HG02981 (cell line): Measurements from ENCODE around the gene NFKBIB.
"Not testable (repeated sequence)": the region's sequence is repeated elsewhere in the genome, so short reads cannot be mapped to it uniquely, and the experiment has no call there.

Experiments
- ATAC-seq: cut with Tn5 transposase; IDR thresholded peaks from one replicate; pipeline ENCODE4 v1.9.1; 2021; ENCODE audit warnings: mild to moderate bottlenecking, moderate library complexity; ENCODE audit not compliant: unreplicated experiment

Gene NFKBIB

DNA sequence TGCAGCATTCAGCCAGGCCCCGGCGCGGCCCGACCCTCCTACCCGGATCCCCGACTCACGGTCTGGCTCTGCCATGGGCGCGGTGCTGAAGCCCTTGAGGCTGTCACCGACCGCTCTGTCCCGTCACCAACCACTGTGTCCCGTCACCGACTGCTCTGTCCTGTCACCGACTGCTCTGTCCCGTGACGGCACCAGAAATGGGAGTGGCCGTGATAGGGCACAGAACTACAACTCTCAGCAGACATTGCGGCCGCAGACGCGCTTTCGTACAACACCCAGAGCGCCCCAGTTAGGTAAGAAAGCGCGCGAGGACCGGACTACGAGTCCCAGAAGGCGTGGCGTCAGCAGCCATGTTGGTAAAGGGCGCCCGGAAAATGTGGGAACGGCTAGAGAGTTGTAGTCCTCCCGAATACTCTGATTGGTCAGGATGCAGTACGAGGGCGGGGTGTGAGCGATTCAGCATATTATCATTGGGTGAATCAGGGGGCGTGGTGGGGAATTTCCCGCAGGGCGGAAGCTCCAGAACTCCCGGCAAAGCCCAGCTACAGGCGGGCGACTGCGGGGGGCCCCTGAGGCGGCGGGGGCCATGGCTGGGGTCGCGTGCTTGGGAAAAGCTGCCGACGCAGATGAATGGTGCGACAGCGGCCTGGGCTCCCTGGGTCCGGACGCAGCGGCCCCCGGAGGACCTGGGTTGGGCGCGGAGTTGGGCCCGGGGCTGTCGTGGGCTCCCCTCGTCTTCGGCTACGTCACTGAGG is at the start of gene NFKBIB, which contains the start of gene SIRT2:
Gene NFKBIB, plus strand, starts transcription at position 523 of the 755 bp plus-strand sequence. Its CDS starts 64 bp downstream, at position 587.
Gene SIRT2, minus strand, starts transcription at position 172 of the 755 bp plus-strand sequence. Its CDS starts 97 bp downstream, at position 75.
- peak; percentile 88 for ATAC-seq

DNA sequence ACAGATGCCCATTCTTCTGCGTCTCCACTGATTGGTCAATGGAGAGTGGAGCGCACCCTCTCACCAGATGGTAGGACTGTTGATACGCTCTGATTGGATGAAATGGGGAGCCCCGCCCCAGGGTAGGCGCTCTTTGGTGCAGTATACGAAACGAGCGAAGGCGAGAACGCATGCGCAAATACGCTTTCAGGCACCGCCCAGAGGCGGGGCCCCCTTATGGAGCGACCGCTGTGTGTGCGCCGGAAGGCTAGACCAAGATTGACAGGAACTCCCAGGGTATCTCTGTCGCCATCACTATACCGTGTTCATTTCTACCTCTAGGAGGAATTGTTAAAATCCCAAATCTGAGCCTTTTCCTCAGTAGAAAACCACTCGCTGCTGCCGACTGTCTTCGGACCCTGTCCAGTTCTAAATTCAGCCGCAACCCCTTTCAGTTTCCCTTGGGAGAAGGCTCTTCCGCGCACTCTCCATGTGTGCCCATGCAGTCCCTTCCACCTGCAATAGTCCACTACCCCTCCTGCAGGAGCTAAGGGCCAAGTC is 49.3 kb upstream of the NFKBIB start:
- ATAC-seq: peak; percentile 62

DNA sequence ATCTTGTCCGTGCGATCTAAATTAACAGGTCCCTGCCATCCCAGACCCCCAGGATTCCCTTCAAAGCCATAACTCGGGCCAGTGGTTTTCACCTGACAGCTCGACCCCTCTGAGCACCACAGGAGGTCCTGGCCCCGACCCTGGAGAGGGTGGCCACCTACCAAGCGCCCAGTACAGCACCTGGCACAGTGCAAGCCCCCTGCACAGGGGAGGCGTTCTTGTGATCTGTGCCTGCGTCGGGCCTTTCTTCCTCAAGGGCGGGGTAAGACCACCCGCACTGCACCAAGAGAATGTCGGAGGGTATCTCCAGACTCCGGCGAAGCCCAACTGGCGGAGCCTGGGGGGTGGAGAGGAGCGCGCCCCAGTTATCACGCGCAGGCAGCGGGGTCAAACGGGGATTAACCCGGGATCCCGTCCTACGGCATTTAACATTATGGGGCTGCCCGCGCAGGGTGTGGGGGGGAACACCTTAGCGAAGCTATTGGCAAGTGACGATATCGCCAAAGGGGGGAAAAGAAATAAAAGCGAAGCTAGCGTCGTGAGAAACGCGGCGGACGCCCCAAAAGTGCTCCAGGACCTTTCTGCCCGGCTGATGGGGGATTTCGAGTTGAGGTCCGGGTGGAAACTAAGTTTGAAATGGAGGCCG is 48.7 kb upstream of the NFKBIB start:
- ATAC-seq: no peak

- peak; percentile 22 for ATAC-seq
Measured at GRCh38 chr19:38851622-38852230, 48.0 kb upstream of the NFKBIB start.

- ATAC-seq: no peak
Measured at GRCh38 chr19:38852231-38853044, 47.3 kb upstream of the NFKBIB start.

DNA sequence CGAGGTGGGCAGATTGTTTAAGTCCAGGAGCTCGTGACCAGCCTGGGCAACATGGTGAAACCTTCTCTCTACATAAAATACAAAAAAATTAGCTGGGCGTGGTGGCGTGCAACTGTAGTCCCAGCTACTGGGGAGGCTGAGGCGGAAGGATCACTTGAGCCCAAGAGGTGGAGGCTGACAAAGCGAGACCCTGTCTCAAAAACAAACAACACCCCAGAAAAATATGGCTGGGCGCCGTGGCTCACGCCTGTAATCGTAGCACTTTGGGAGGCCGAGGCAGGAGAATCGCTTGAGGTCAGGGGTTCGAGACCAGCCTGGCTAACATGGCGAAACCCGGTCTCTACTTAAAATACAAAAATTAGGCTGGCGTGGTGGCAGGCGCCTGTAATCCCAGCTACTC is 46.6 kb upstream of the NFKBIB start:
- ATAC-seq: no peak

DNA sequence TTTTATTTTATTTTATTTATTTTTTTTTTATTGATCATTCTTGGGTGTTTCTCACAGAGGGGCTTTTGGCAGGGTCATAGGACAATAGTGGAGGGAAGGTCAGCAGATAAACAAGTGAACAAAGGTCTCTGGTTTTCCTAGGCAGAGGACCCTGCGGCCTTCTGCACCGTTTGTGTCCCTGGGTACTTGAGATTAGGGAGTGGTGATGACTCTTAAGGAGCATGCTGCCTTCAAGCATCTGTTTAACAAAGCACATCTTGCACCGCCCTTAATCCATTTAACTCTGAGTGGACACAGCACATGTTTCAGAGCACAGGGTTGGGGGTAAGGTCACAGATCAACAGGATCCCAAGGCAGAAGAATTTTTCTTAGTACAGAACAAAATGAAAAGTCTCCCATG is 44.8 kb upstream of the NFKBIB start:
- ATAC-seq: not testable (repeated sequence)

DNA sequence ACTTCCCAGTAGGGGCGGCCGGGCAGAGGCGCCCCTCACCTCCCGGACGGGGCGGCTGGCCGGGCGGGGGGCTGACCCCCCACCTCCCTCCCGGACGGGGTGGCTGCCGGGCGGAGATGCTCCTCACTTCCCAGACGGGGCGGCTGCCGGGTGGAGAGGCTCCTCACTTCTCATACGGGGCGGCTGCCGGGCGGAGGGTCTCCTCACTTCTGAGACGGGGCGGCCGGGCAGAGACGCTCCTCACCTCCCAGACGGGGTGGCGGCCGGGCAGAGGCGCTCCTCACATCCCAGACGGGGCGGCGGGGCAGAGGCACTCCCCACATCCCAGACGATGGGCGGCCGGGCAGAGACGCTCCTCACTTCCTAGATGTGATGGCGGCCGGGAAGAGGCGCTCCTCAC is 44.0 kb upstream of the NFKBIB start:
- not testable (repeated sequence) for ATAC-seq

- no peak for ATAC-seq
Measured at GRCh38 chr19:38856813-38857212, 43.0 kb upstream of the NFKBIB start.

- not testable (repeated sequence) for ATAC-seq
Measured at GRCh38 chr19:38859631-38860204, 40.1 kb upstream of the NFKBIB start.

GRCh38 chr19:38861368-38861767 is 38.4 kb upstream of the NFKBIB start:
- no peak for ATAC-seq

DNA sequence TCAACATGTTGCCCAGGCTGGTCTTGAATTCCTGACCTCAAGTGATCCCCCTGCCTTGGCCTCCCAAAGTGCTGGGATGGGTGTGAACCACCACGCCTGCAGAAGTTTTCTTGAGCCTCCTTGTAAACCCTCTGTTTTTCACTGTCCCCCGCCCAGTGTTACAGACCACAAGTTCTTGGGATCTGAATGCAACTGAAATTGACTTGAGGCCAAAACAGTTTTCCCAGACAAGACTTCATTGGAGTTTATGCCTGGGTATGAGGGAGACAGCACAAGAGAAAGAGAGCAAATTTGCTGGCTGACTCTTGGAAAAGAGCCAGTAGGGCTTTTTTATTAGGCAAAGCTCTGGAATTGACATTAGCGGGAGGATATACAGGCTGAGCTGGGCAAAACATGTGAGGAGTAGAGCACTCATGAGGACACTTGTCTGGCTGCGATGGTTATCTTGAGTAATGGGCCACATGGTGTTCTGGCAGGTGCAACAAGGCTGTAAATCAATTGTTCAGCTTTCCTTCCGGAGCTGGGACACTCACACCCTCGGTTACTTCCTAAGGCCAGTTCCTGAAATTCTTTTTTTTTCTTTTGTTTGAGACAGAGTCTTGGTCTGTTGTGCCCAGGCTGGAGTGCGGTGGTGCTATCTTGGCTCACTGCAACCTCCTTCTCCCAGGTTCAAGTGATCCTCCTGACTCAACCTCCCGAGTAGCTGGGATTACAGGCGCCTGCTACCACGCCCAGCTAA is 37.3 kb upstream of the NFKBIB start:
- ATAC-seq: no peak

GRCh38 chr19:38867171-38867780 is 32.5 kb upstream of the NFKBIB start:
- no peak for ATAC-seq

- no peak for ATAC-seq
Measured at GRCh38 chr19:38868551-38868950, 31.2 kb upstream of the NFKBIB start.

DNA sequence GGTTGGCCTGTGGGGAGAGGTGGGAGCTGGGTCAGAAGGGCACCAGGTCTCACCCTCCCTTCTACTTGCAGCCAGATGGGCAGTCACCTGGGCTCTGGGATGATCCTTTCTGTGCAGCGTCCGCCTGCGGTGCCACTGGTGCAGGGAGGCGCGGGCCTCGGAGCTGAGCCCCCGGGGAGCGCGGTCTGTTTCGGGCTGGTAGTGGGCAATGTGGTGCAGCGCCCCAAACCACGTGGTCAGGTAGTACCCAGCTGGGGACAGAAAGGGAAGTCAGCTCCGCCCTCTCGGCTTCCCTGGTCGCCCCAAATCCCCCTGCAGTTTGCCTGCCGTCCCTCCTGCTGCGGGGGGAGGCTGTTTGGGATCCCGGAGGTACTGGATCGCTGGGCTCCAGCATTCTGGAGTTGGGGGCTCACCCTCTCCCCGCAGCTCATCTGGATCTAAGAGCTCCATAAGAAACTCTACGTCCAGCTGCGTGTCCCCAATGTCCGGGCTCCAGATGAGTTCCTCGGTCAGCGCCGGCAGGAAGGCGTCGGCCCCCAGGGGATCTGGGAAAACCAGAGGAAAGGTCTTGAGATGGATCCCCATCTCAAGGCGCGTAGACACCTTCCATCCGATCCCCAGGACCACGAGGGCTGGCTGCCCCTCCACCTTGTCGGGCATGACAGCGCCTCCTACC is 30.5 kb upstream of the NFKBIB start:
- ATAC-seq: peak; percentile 8

- peak; percentile 60 for ATAC-seq
Measured at GRCh38 chr19:38869836-38870607, 29.7 kb upstream of the NFKBIB start.

DNA sequence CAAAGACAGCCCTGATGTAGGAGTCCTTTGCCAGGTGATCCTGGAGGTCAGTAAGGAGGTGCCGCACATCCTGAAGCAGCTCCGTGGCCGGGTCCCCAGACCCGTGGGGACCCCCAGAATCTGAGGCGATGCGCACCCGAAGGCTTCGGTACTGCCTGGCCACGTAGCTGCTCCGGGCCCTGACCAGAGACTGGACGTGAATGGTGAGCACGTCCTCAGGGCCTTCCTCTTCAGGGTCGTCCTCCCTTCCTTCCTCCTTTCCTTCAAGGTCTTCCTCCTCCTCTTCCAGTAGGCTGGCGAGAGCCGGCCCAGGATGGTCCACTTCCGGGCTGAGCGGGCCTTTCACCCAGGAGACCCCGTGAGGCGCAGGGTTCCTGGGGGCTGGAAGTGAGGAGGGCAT is 29.2 kb upstream of the NFKBIB start:
- ATAC-seq: no peak

- ATAC-seq: not testable (repeated sequence)
Measured at GRCh38 chr19:38873400-38873799, 26.4 kb upstream of the NFKBIB start.
